Measurements from ENCODE around the gene UBE2G1. TPM values are rescaled to one million over a fixed set of nuclear protein-coding genes. Genes with fewer than 3 reads are reported as not detected.

The UBE2G1 gene
- total and polyA plus RNA-seq, 2 of the 8 experiments (the other 6 are each of a cell fraction or from before 2014, with no cell fraction given) = 73.9 to 170 TPM

GRCh38 chr17:4263282-4264215 lies 102.9 kb downstream of the UBE2G1 start, which contains the start of gene ANKFY1 (continued):
- no peak for TF ChIP-seq CHD7 (IDR thresholded peaks at IDR 0.05; ENCODE audit: insufficient replicate concordance, low read length)
- peak; percentile 92 for TF ChIP-seq YY1 (IDR thresholded peaks at IDR 0.05; ENCODE audit: low read depth, low read length)
- TF ChIP-seq RBBP5 (IDR thresholded peaks at IDR 0.05; ENCODE audit: borderline replicate concordance, low read depth, low read length) = peak; percentile 83; the same call in 1 of the 2 replicates
- TF ChIP-seq, protein P1, sequence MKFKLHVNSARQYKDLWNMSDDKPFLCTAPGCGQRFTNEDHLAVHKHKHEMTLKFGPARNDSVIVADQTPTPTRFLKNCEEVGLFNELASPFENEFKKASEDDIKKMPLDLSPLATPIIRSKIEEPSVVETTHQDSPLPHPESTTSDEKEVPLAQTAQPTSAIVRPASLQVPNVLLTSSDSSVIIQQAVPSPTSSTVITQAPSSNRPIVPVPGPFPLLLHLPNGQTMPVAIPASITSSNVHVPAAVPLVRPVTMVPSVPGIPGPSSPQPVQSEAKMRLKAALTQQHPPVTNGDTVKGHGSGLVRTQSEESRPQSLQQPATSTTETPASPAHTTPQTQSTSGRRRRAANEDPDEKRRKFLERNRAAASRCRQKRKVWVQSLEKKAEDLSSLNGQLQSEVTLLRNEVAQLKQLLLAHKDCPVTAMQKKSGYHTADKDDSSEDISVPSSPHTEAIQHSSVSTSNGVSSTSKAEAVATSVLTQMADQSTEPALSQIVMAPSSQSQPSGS (IDR thresholded peaks at IDR 0.05; ENCODE audit: low read length) = peak; percentile 93
- TF ChIP-seq BACH1 (IDR thresholded peaks at IDR 0.05; ENCODE audit: low read length) = peak; percentile 57
- peak; percentile 3 to 73; a peak in 1 of 4 replicates for TF ChIP-seq HDAC2 (IDR thresholded peaks at IDR 0.05; ENCODE audit: borderline replicate concordance in 1 of 2, low read depth in 2 of 2, low read length in 2 of 2)
- no peak for TF ChIP-seq FOSL1 (IDR thresholded peaks at IDR 0.05; ENCODE audit: insufficient read depth, low read depth, low read length)

Measured in H1 (cell line).